HepG2 (cell line): ENCODE data around the gene DEFB131B. TPM values are rescaled to one million over a fixed set of nuclear protein-coding genes. Genes with fewer than 3 reads are reported as not detected.

ENCODE experiments used
- CAMTA2 ChIP-seq: sonication (generic); formaldehyde crosslinking; IDR thresholded peaks from 2 replicates; pipeline ENCODE4 v1.4.0; 2020; ENCODE audit warnings: mild to moderate bottlenecking, missing genetic modification reagents, borderline replicate concordance
- FOSL1 ChIP-seq: sonication (generic); formaldehyde crosslinking; IDR thresholded peaks from 2 replicates; pipeline ENCODE4 v1.9.0; 2021; ENCODE audit warnings: missing genetic modification reagents, borderline replicate concordance
- FOSL2 ChIP-seq: sonication (generic); formaldehyde crosslinking; IDR thresholded peaks from 2 replicates; pipeline ENCODE4 v1.4.0; 2020; ENCODE audit warnings: missing genetic modification reagents
- FOXA3 ChIP-seq: IDR thresholded peaks from 2 replicates; pipeline ENCODE4 v1.6.1; 2016; ENCODE audit warnings: missing genetic modification reagents, missing compliant biosample characterization
- HINFP ChIP-seq: sonication (generic); formaldehyde crosslinking; IDR thresholded peaks from 2 replicates; pipeline ENCODE4 v1.4.0; 2020; ENCODE audit warnings: low read depth, mild to moderate bottlenecking, missing genetic modification reagents
- HOXA3 ChIP-seq: sonication (generic); formaldehyde crosslinking; IDR thresholded peaks from 2 replicates; pipeline ENCODE4 v1.5.0; 2020; ENCODE audit warnings: missing genetic modification reagents
- JARID2 ChIP-seq: sonication (generic); formaldehyde crosslinking; IDR thresholded peaks from 2 replicates; pipeline ENCODE4 v1.8.1; 2023; ENCODE audit warnings: missing genetic modification reagents, inconsistent platforms; ENCODE audit not compliant: insufficient replicate concordance
- JUN ChIP-seq: sonication (generic); formaldehyde crosslinking; IDR thresholded peaks from 2 replicates; pipeline ENCODE4 v1.4.0; 2020; ENCODE audit warnings: mild to moderate bottlenecking, missing genetic modification reagents
- KDM6A ChIP-seq: IDR thresholded peaks from 2 replicates; pipeline ENCODE4 v1.6.1; 2016; ENCODE audit warnings: low read depth
- NCOA2 ChIP-seq: sonication (generic); formaldehyde crosslinking; IDR thresholded peaks from 2 replicates; pipeline ENCODE4 v1.8.0; 2022; ENCODE audit warnings: inconsistent platforms
- PHF21A ChIP-seq: sonication (generic); formaldehyde crosslinking; IDR thresholded peaks from 2 replicates; pipeline ENCODE4 v1.5.0; 2020; ENCODE audit warnings: mild to moderate bottlenecking, missing genetic modification reagents
- POLR2AphosphoS5 ChIP-seq: IDR thresholded peaks from 2 replicates; pipeline ENCODE4 v1.6.1; 2012; ENCODE audit warnings: low read depth, low read length
- PRDM15 ChIP-seq: sonication (generic); formaldehyde crosslinking; IDR thresholded peaks from 2 replicates; pipeline ENCODE4 v1.4.0; 2020; ENCODE audit warnings: missing genetic modification reagents
- RAD21 ChIP-seq: fragments of 450-650 bp; formaldehyde crosslinking; IDR thresholded peaks from 2 replicates; pipeline ENCODE4 v1.5.0; 2020; ENCODE audit warnings: mild to moderate bottlenecking
- REL ChIP-seq: sonication (generic); formaldehyde crosslinking; conservative IDR thresholded peaks from 2 replicates; pipeline ENCODE4 v1.8.0; 2022; ENCODE audit warnings: mild to moderate bottlenecking, missing genetic modification reagents, moderate library complexity
- SKI ChIP-seq: fragments of 450-650 bp; IDR thresholded peaks from one replicate; pipeline ENCODE4 v1.6.1; 2018; ENCODE audit warnings: mild to moderate bottlenecking; ENCODE audit not compliant: partially characterized antibody
- SMAD9 ChIP-seq: sonication (generic); formaldehyde crosslinking; IDR thresholded peaks from 2 replicates; pipeline ENCODE4 v1.5.1; 2020; ENCODE audit warnings: mild to moderate bottlenecking, missing genetic modification reagents
- YEATS2 ChIP-seq: sonication (generic); formaldehyde crosslinking; IDR thresholded peaks from 2 replicates; pipeline ENCODE4 v1.4.0; 2020; ENCODE audit warnings: missing genetic modification reagents, borderline replicate concordance
- ZBTB38 ChIP-seq: sonication (generic); formaldehyde crosslinking; IDR thresholded peaks from 2 replicates; pipeline ENCODE4 v1.5.1; 2020; ENCODE audit warnings: mild to moderate bottlenecking, missing genetic modification reagents
- ZFP62 ChIP-seq: sonication (generic); formaldehyde crosslinking; IDR thresholded peaks from 2 replicates; pipeline ENCODE4 v1.4.0; 2020; ENCODE audit warnings: missing genetic modification reagents
- ZNF333 ChIP-seq: sonication (generic); formaldehyde crosslinking; IDR thresholded peaks from 2 replicates; pipeline ENCODE4 v1.4.0; 2020; ENCODE audit warnings: mild to moderate bottlenecking, missing genetic modification reagents, borderline replicate concordance
- ZNF547 ChIP-seq: sonication (generic); formaldehyde crosslinking; IDR thresholded peaks from 2 replicates; pipeline ENCODE4 v1.5.1; 2020; ENCODE audit warnings: mild to moderate bottlenecking, missing genetic modification reagents
- ZNF562 ChIP-seq: sonication (generic); formaldehyde crosslinking; IDR thresholded peaks from 2 replicates; pipeline ENCODE4 v1.8.0; 2022; ENCODE audit warnings: missing genetic modification reagents, borderline replicate concordance
- ZNF564 ChIP-seq: sonication (generic); formaldehyde crosslinking; IDR thresholded peaks from 2 replicates; pipeline ENCODE4 v1.8.1; 2023; ENCODE audit warnings: mild to moderate bottlenecking, missing genetic modification reagents
- ZNF670 ChIP-seq: sonication (generic); formaldehyde crosslinking; IDR thresholded peaks from 2 replicates; pipeline ENCODE4 v1.8.0; 2022; ENCODE audit warnings: mild to moderate bottlenecking, missing genetic modification reagents, borderline replicate concordance
- ZNF703 ChIP-seq: sonication (generic); formaldehyde crosslinking; IDR thresholded peaks from 2 replicates; pipeline ENCODE4 v1.5.1; 2020; ENCODE audit warnings: missing genetic modification reagents, mild to moderate bottlenecking, moderate library complexity, borderline replicate concordance
- ZSCAN21 ChIP-seq: sonication (generic); formaldehyde crosslinking; IDR thresholded peaks from 2 replicates; pipeline ENCODE4 v1.8.0; 2022; ENCODE audit warnings: mild to moderate bottlenecking, missing genetic modification reagents, moderate library complexity, borderline replicate concordance
- polyA plus RNA-seq, 8 experiments: library from polyadenylated mRNA; depleted of rRNA in 3 of 8; stranded (reverse) in 7 of 8; unstranded in 1 of 8; fragments of >200 nt; fragmentation: Illumina TruSeq in 4 of 8; extraction: Trizol in 4 of 8; gene quantifications; 2 replicates each; pipeline versions ENCODE4 v1.2.1 to v1.2.3, GENCODE V29; 2011 to 2016; ENCODE audit warnings: low read depth in 4 of 8, missing spikeins in 1 of 8, mixed read lengths in 1 of 8; ENCODE audit not compliant: insufficient read depth in 1 of 8
- total RNA-seq, 5 experiments: library from RNA; depleted of rRNA; stranded (reverse); fragments of >200 nt; fragmentation: Illumina TruSeq; extraction: Trizol; gene quantifications; 2 replicates each; pipeline ENCODE4 v1.2.3, GENCODE V29; 2016; ENCODE audit warnings: low read depth in 1 of 5

The DEFB131B gene
- total and polyA plus RNA-seq, 2 of the 13 experiments (the other 11 are each of a cell fraction or from before 2014, with no cell fraction given): not detected

GRCh38 chr11:71927820-71928736, 49.8 kb downstream of the DEFB131B start, which contains the start of gene XNDC1N (continued):
- TF ChIP-seq PRDM15 (no peak), KDM6A (CRISPR knock-in tag) (no peak), ZNF333 (no peak), ZNF703 (no peak), HOXA3 (peak; percentile 69), HINFP (CRISPR knock-in tag) (peak; percentile 47; the same call in 1 of the 2 replicates), SKI (no peak), ZNF564 (CRISPR knock-in tag) (no peak), RAD21 (no peak), FOSL1 (no peak), ZBTB38 (CRISPR knock-in tag) (peak; percentile 59), FOSL2 (CRISPR knock-in tag) (no peak), ZFP62 (CRISPR knock-in tag) (no peak), ZNF670 (CRISPR knock-in tag) (no peak), JUN (CRISPR knock-in tag) (peak; percentile 43; the same call in 1 of the 2 replicates), JARID2 (CRISPR knock-in tag) (no peak), PHF21A (peak; percentile 39; the same call in 1 of the 2 replicates), ZSCAN21 (no peak), CAMTA2 (CRISPR knock-in tag) (no peak), NCOA2 (no peak), SMAD9 (no peak), ZNF562 (CRISPR knock-in tag) (no peak), FOXA3 (no peak), ZNF547 (no peak), REL (peak; percentile 82; the same call in 1 of the 2 replicates), POLR2AphosphoS5 (peak; percentile 23; the same call in 1 of the 2 replicates), YEATS2 (CRISPR knock-in tag) (no peak; the same call in 1 of the 2 replicates)
